NT2/D1 (cell line): ENCODE results near the gene PYM1.

ENCODE experiments used
- SUZ12 ChIP-seq: IDR thresholded peaks from 2 replicates; pipeline ENCODE4 v1.6.1; 2011; ENCODE audit not compliant: insufficient read length, insufficient read depth; ENCODE audit errors: extremely low read depth
- YY1 ChIP-seq: IDR thresholded peaks from 2 replicates; pipeline ENCODE4 v1.6.1; 2011; ENCODE audit not compliant: insufficient read length, insufficient read depth
- ZNF274 ChIP-seq: IDR thresholded peaks from 2 replicates; pipeline ENCODE4 v1.6.1; 2011; ENCODE audit warnings: mild to moderate bottlenecking, low read depth, low read length

DNA sequence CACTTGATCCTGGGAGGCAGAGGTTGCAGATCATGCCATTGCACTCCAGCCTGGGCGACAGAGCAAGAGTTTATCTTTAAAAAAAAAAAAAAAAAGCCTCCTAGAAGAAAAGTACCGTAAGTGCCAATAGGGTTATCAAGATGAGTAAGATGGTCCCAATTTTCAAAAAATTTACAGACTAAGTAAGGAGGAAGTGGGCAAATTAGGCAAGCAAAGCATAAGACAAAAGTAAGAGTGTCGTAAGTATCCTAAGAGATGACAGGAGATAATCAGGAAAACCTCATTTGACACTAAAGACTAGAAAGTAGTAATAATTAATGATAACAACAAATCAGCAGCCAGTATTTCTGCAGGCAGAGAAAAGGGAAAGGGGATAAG, 12.2 kb downstream of the PYM1 start:
- no peak for TF ChIP-seq YY1
- no peak for TF ChIP-seq ZNF274
- no peak for TF ChIP-seq SUZ12
